ENCODE data around the gene GLP2R.

GLP2R gene

GRCh38 chr17:9893411-9894012 is 67.8 kb downstream of the GLP2R start:
- DNase-seq (ENCODE audit: low read depth), result no peak
- H3K4me3 ChIP-seq (ENCODE audit: low read depth, low read length), result no peak overlapping the region
- no peak for TF ChIP-seq POLR2A (IDR thresholded peaks at IDR 0.05; ENCODE audit: extremely low read depth, insufficient read length)
- TF ChIP-seq MAX (IDR thresholded peaks at IDR 0.05; ENCODE audit: low read depth, low read length), result no peak
- no peak for TF ChIP-seq MYC (IDR thresholded peaks at IDR 0.05; ENCODE audit: low read depth, low read length)
- no peak for TF ChIP-seq CTCF (IDR thresholded peaks at IDR 0.05; ENCODE audit: low read depth, low read length)

- H3K4me3 ChIP-seq (ENCODE audit: low read depth, low read length), result no peak overlapping the region
- TF ChIP-seq POLR2A (IDR thresholded peaks at IDR 0.05; ENCODE audit: extremely low read depth, insufficient read length) (no peak), CTCF (IDR thresholded peaks at IDR 0.05; ENCODE audit: low read depth, low read length) (no peak), MYC (IDR thresholded peaks at IDR 0.05; ENCODE audit: low read depth, low read length) (no peak), MAX (IDR thresholded peaks at IDR 0.05; ENCODE audit: low read depth, low read length) (no peak)
- DNase-seq (ENCODE audit: low read depth), result no peak
These were observed 68.5 kb downstream of the GLP2R start for GRCh38 chr17:9894231-9894630.

GRCh38 chr17:9895923-9896322 is 70.2 kb downstream of the GLP2R start:
- DNase-seq (ENCODE audit: low read depth), result no peak
- TF ChIP-seq CTCF (IDR thresholded peaks at IDR 0.05; ENCODE audit: low read depth, low read length) (no peak), MAX (IDR thresholded peaks at IDR 0.05; ENCODE audit: low read depth, low read length) (no peak), POLR2A (IDR thresholded peaks at IDR 0.05; ENCODE audit: extremely low read depth, insufficient read length) (no peak), MYC (IDR thresholded peaks at IDR 0.05; ENCODE audit: low read depth, low read length) (no peak)
- H3K4me3 ChIP-seq (ENCODE audit: low read depth, low read length), result no peak overlapping the region

- no peak overlapping the region for H3K4me3 ChIP-seq (ENCODE audit: low read depth, low read length)
- TF ChIP-seq MAX (IDR thresholded peaks at IDR 0.05; ENCODE audit: low read depth, low read length), result no peak
- TF ChIP-seq MYC (IDR thresholded peaks at IDR 0.05; ENCODE audit: low read depth, low read length), result no peak
- no peak for TF ChIP-seq CTCF (IDR thresholded peaks at IDR 0.05; ENCODE audit: low read depth, low read length)
- no peak for TF ChIP-seq POLR2A (IDR thresholded peaks at IDR 0.05; ENCODE audit: extremely low read depth, insufficient read length)
- DNase-seq (ENCODE audit: low read depth), result no peak
These were observed 71.7 kb downstream of the GLP2R start for GRCh38 chr17:9897372-9897968.

- no peak for DNase-seq (ENCODE audit: low read depth)
- TF ChIP-seq MYC (IDR thresholded peaks at IDR 0.05; ENCODE audit: low read depth, low read length) (no peak), CTCF (IDR thresholded peaks at IDR 0.05; ENCODE audit: low read depth, low read length) (no peak), MAX (IDR thresholded peaks at IDR 0.05; ENCODE audit: low read depth, low read length) (no peak), POLR2A (IDR thresholded peaks at IDR 0.05; ENCODE audit: extremely low read depth, insufficient read length) (no peak)
- no peak overlapping the region for H3K4me3 ChIP-seq (ENCODE audit: low read depth, low read length)
These were observed 73.1 kb downstream of the GLP2R start for GRCh38 chr17:9898812-9899211.

Data from NB4 (cell line).